Hepatocyte (in vitro differentiated cells): Measurements from ENCODE around the gene PLCD1. TPM values are rescaled to one million over a fixed set of nuclear protein-coding genes. Genes with fewer than 3 reads are reported as not detected.

Experiments
- DNase-seq: peaks from one replicate; pipeline ENCODE4 v3.0.0-alpha.2; 2016; ENCODE audit warnings: low spot score
- H2AFZ ChIP-seq: fragments of 200-600 bp; sonication (generic); 2 replicates; pipeline ENCODE4 v1.6.0; 2016; ENCODE audit warnings: antibody characterized with exemption, mild to moderate bottlenecking
- H3K27ac ChIP-seq: fragments of 200-600 bp; sonication (generic); 2 replicates; pipeline ENCODE4 v1.5.1; 2016; ENCODE audit warnings: mild to moderate bottlenecking
- H3K27me3 ChIP-seq: fragments of 200-600 bp; sonication (generic); 2 replicates; pipeline ENCODE4 v1.6.1; 2016
- H3K36me3 ChIP-seq: fragments of 200-600 bp; sonication (generic); replicated peaks from 2 replicates; pipeline ENCODE4 v1.5.1; 2016; ENCODE audit warnings: low read depth; ENCODE audit not compliant: insufficient read depth
- H3K4me1 ChIP-seq: fragments of 200-600 bp; sonication (generic); 2 replicates; pipeline ENCODE4 v1.5.1; 2016; ENCODE audit warnings: mild to moderate bottlenecking, moderate library complexity; ENCODE audit not compliant: insufficient read depth
- H3K4me2 ChIP-seq: fragments of 200-600 bp; sonication (generic); 2 replicates; pipeline ENCODE4 v1.6.0; 2016
- H3K4me3 ChIP-seq: fragments of 200-600 bp; sonication (generic); 2 replicates; pipeline ENCODE4 v1.5.1; 2016; ENCODE audit warnings: mild to moderate bottlenecking
- H3K79me2 ChIP-seq: fragments of 200-600 bp; sonication (generic); 2 replicates; pipeline ENCODE4 v1.6.0; 2017; ENCODE audit warnings: mild to moderate bottlenecking
- H3K9me2 ChIP-seq: fragments of 200-600 bp; sonication (generic); replicated peaks from 2 replicates; pipeline ENCODE4 v1.6.0; 2017; ENCODE audit warnings: mild to moderate bottlenecking; ENCODE audit not compliant: insufficient read depth
- H3K9me3 ChIP-seq: fragments of 200-600 bp; sonication (generic); 2 replicates; pipeline ENCODE4 v1.5.1; 2016; ENCODE audit warnings: low read depth, mild to moderate bottlenecking
- H4K20me1 ChIP-seq: fragments of 200-600 bp; sonication (generic); 2 replicates; pipeline ENCODE4 v1.6.0; 2016; ENCODE audit warnings: mild to moderate bottlenecking; ENCODE audit not compliant: insufficient read depth, poor library complexity, severe bottlenecking
- EZH2 ChIP-seq: fragments of 200-600 bp; sonication (generic); IDR thresholded peaks from 2 replicates; pipeline ENCODE4 v1.6.1; 2016; ENCODE audit warnings: antibody characterized with exemption, mild to moderate bottlenecking, borderline replicate concordance
- EZH2phosphoT487 ChIP-seq: fragments of 200-600 bp; sonication (generic); IDR thresholded peaks from one replicate; pipeline ENCODE4 v1.6.1; 2018; ENCODE audit warnings: antibody characterized with exemption, mild to moderate bottlenecking, low read depth, moderate library complexity; ENCODE audit not compliant: unreplicated experiment, severe bottlenecking
- WGBS: methylation state at CpG from one replicate; pipeline ENCODE4 v1.1.6; 2016; ENCODE audit warnings: low lambda C conversion rate; ENCODE audit errors: missing lambda C conversion rate; 5-methylcytosine and 5-hydroxymethylcytosine counted together
- polyA plus RNA-seq: library from polyadenylated mRNA; unstranded; fragments of >200 nt; fragmentation: Nextera tagmentation; extraction: Ambion mirVana; gene quantifications from 2 replicates; pipeline ENCODE4 v1.2.1, GENCODE V29; 2016
- total RNA-seq: library from RNA; depleted of rRNA; stranded (reverse); fragments of >200 nt; gene quantifications from 2 replicates; pipeline ENCODE4 v1.2.3, GENCODE V29; 2014
- TF ChIP-seq, protein P1 (sequence below): fragments of 200-600 bp; sonication (generic); IDR thresholded peaks from 2 replicates; pipeline ENCODE4 v1.5.1; 2016; ENCODE audit warnings: antibody characterized with exemption, mild to moderate bottlenecking; ENCODE audit not compliant: poor library complexity

Gene PLCD1
- total and polyA plus RNA-seq, 2 experiments from 2014 or later: 21.7 to 22.6 TPM

DNA sequence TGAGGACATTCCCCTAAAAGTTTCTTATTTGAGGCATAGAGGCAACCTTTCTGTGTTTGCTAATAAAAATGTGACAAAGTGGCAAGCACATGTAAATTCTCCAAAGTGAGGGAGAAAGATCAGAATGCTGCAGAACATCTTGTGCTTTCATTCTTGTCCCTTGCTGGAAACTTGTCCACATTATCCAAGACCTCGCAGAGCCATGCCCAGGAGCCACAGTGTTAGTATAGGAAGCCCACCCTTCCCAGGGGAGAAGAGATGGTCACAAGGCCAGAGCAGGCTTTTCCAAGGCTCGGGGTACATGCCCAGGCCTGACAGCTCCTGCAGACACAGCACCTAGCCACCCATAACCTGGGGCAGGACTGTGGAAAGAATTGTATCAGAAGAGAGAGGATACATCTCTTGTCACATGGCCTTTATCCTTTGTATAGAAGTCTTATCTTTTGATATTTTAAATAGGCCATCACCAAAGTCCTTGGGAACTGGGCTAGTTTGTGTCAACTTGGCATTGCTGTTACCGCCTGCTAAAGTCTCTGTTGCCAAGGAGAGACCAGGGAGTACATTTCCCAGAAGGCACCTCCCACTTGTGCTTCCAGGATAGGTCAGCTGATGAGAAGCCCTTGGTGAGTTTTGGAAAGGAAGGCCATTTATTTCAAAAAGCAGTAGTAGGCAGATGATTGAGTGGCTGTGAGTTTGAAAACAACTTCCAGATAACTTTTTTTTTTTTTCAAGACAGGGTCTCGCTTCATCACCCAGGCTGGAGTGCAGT, 20.1 kb upstream of the PLCD1 start:
- 86% methylated on average over 4 of the region's 4 CpGs for WGBS
- H2AFZ ChIP-seq: no peak overlapping the region

DNA sequence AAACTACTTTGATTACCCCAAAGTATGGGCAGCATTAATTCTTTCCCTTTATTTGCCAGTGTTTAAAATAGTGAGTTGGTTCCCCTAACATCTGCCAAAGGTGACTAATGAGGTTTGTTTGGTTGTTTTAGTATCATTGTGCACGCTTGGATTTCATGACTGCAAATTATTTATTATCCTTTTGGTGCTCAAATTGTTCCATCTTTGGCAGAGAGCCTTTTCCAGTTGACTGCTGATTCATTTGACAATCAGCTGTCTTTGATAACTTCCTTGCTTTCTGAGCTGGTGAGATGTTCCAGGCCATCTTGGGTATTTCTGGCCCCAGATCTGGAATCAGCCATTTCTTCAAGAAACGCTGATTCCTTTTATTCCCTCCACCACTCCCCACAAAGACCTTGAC, 18.5 kb upstream of the PLCD1 start:
- H3K9me3 ChIP-seq: no peaks in the 10 kb centered on the region
- no peak overlapping the region for H3K4me2 ChIP-seq
- no peaks in the 10 kb centered on the region for H3K79me2 ChIP-seq
- H3K27ac ChIP-seq: no peak overlapping the region
- no peak overlapping the region for H3K4me3 ChIP-seq
- TF ChIP-seq EZH2phosphoT487: no peak
- TF ChIP-seq, protein P1, sequence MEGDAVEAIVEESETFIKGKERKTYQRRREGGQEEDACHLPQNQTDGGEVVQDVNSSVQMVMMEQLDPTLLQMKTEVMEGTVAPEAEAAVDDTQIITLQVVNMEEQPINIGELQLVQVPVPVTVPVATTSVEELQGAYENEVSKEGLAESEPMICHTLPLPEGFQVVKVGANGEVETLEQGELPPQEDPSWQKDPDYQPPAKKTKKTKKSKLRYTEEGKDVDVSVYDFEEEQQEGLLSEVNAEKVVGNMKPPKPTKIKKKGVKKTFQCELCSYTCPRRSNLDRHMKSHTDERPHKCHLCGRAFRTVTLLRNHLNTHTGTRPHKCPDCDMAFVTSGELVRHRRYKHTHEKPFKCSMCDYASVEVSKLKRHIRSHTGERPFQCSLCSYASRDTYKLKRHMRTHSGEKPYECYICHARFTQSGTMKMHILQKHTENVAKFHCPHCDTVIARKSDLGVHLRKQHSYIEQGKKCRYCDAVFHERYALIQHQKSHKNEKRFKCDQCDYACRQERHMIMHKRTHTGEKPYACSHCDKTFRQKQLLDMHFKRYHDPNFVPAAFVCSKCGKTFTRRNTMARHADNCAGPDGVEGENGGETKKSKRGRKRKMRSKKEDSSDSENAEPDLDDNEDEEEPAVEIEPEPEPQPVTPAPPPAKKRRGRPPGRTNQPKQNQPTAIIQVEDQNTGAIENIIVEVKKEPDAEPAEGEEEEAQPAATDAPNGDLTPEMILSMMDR: no peak
- TF ChIP-seq EZH2: no peak
- no peaks in the 10 kb centered on the region for H3K27me3 ChIP-seq
- no peaks in the 10 kb centered on the region for H3K9me2 ChIP-seq
- WGBS: 76% methylated on average over 2 of the region's 2 CpGs
- H3K4me1 ChIP-seq: no peaks in the 10 kb centered on the region
- H4K20me1 ChIP-seq: no peaks in the 10 kb centered on the region
- no peak overlapping the region for H2AFZ ChIP-seq
- no peak for DNase-seq
- no peaks in the 10 kb centered on the region for H3K36me3 ChIP-seq

More for the DNA sequence above, 20.1 kb upstream of the PLCD1 start:
- TF ChIP-seq EZH2phosphoT487 (no peak), EZH2 (no peak)
- TF ChIP-seq, protein P1: no peak
- Histone ChIP-seq H3K27ac (no peak overlapping the region), H3K4me1 (peaks cover under 1% of the 10 kb centered on the region), H3K4me2 (no peak overlapping the region), H3K79me2 (no peaks in the 10 kb centered on the region), H3K9me3 (no peaks in the 10 kb centered on the region), H3K9me2 (no peaks in the 10 kb centered on the region), H3K27me3 (no peaks in the 10 kb centered on the region), H4K20me1 (no peaks in the 10 kb centered on the region), H3K4me3 (no peak overlapping the region), H3K36me3 (no peaks in the 10 kb centered on the region)
- DNase-seq: no peak

DNA sequence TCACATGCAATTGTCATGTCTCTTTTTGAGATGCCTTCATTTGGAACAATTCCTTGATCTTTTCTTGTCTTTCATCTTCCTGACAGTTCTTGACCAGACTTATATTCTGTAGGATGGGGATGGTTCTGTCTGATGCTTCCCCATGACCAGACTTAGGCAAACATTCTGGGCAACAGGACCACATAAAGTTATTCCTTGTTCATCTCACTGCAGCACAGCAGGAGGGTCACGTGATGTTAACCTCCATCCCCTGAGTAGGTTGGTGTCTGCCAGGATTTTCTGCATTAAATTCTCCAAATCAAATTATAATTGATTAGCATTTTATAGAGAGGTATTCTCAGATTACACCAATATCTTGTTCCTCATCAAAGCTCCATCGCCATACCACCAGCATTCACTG, 17.4 kb upstream of the PLCD1 start:
- TF ChIP-seq EZH2 (no peak), EZH2phosphoT487 (no peak)
- TF ChIP-seq, protein P1: no peak
- H3K79me2 ChIP-seq: no peaks in the 10 kb centered on the region
- no peaks in the 10 kb centered on the region for H3K9me3 ChIP-seq
- DNase-seq: no peak
- H3K4me1 ChIP-seq: no peaks in the 10 kb centered on the region
- H3K27ac ChIP-seq: no peak overlapping the region
- no peak overlapping the region for H3K4me3 ChIP-seq
- H3K36me3 ChIP-seq: no peaks in the 10 kb centered on the region
- no peaks in the 10 kb centered on the region for H3K9me2 ChIP-seq
- H3K4me2 ChIP-seq: no peak overlapping the region
- 95% methylated on average over 2 of the region's 2 CpGs for WGBS
- no peaks in the 10 kb centered on the region for H3K27me3 ChIP-seq
- no peak overlapping the region for H2AFZ ChIP-seq
- no peaks in the 10 kb centered on the region for H4K20me1 ChIP-seq
